Activated CD8-positive, alpha-beta memory T cell treated with anti-CD3 and anti-CD28 coated beads for 24 hours (primary cell): ENCODE data around the gene KLF13.
"Not testable (repeated sequence)": the region's sequence is repeated elsewhere in the genome, so short reads cannot be mapped to it uniquely, and the experiment has no call there.

ENCODE experiments used
- DNase-seq: peaks from one replicate; pipeline ENCODE4 v3.0.0-alpha.2; 2020

The KLF13 gene

GRCh38 chr15:31347981-31348803 is 21.6 kb downstream of the KLF13 start:
- DNase-seq: no peak

DNA sequence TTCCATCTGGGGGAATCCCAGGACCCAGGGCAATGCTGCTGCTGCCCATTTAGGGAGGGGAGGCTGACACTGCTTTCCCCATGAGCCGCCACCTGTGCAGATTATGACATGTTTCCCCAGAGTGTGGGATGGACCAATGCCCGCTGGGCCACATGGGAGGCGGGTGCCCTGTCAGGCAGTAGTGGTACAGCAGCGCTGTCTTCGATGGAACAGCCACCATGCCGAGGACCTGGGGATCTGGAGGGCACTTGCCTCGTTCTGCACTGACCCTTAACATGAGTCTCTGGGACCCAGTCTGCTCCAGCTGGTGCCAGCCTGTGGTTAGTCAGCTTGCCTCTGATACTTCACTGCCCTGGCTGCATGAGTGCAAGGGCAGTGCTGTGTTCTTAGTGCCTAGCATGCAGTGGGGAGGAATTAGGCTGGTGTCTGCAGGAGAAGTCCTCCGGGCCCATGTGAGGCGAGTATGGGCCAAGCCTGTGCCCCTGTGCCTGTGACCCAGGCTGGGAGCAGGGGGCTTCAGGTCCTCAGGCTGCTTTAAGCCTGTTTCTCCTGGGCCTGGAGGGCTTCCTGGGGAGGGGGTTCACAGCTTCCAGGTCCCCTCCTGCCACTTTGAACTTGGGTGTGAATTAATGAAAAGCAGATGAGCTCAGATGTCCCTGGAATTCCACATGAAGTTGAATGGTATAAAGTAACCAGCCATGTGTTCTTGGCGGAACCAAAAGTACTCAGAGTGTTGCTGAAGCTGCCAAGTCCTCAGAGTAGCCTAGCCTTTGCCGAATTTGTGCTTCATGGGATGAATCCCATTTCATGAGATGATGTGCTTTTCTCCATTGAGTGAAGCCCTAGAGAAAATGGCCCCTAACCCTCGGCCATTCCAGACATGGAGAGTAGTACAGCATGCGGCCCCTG is 22.9 kb downstream of the KLF13 start:
- no peak for DNase-seq

GRCh38 chr15:31350771-31351170 is 24.1 kb downstream of the KLF13 start:
- no peak for DNase-seq

GRCh38 chr15:31352339-31352751 is 25.7 kb downstream of the KLF13 start:
- DNase-seq: no peak

DNA sequence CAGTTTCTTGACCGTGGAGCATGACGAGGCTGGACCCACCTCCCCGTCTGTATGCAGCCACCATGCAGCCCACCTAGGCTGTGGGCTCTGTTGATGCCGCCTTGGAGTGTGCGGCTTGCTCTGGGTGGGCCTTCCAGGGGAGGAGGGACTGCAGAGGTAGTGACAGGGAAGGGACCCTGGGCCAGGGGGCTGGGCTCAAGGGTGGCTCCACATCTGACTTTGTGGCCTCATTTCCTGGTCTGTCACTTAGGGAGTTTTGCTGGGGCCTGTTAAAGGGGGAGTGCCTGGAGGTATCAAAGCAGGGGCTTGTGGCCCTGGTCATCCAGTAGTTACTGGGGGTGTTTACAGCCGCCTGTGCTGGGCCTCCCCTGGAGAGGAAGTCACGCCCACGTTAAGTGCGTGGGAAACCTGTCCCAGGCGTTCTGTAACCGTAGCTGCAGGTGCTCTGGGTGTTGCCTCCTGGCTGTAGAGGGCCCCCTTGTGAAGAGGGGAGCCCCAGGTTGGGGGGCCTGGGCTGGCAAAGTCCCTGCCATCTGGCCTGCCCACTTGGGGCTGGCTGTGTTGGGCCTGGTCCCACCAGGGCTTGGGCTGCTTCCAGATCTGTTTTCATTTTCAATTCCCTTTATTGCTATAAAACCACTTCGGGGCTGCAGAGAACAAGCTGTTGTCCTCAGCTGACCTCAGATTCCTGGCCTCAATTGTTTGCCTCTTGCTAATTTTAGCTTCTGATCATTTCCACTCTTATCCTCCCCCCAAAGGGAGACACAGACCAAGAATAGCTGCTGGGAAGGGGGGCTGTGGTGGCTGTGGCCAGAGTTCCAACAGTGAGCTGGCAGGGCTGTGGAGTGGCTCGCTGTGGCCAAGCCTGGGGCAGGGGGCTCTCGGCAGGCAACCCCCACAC is 26.5 kb downstream of the KLF13 start:
- DNase-seq: peak; percentile 79

DNA sequence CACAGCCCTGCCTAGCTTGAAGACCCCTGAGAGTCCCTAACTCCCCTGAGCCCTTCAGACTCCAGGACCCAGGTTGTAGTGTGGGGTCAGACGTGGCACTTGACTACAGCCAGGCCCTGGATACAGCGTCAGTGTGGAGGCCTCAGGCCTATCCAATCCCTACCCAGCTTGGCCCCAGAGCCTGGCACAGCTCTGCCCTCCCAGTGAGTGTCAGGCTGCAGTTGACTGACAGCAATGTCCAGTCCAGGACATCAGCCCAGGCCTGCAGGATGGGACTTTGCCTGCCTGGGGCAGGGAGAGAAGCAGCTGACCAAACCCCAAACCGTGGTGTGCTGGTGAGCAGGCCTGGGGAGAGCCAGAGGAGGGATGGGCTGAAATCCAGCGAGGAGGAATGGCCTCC is 27.3 kb downstream of the KLF13 start:
- no peak for DNase-seq

DNA sequence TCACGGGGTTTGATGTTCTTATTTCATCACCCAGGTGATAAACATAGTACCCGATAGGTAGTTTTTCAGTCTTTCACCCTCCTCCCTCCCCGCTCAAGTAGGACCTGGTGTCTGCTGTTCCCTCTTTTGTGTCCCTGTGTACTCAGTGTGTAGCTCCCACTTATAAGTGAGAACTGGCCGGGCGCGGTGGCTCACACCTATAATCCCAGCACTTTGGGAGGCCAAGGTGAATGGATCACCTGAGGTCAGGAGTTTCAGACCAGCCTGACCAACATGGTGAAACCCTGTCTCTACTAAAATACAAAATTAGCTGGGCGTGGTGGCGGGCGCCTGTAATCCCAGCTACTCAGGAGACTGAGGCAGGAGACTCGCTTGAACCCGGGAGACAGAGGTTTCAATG is 29.5 kb downstream of the KLF13 start:
- not testable (repeated sequence) for DNase-seq

- no peak for DNase-seq
These were observed 30.5 kb downstream of the KLF13 start for GRCh38 chr15:31357148-31357547.

GRCh38 chr15:31358163-31358562 is 31.5 kb downstream of the KLF13 start:
- DNase-seq: no peak

- DNase-seq: no peak
These were observed 32.5 kb downstream of the KLF13 start for GRCh38 chr15:31358957-31359701.

GRCh38 chr15:31359702-31360111 is 33.1 kb downstream of the KLF13 start:
- DNase-seq: no peak

- DNase-seq: no peak
These were observed 33.5 kb downstream of the KLF13 start for GRCh38 chr15:31360158-31360561.

DNA sequence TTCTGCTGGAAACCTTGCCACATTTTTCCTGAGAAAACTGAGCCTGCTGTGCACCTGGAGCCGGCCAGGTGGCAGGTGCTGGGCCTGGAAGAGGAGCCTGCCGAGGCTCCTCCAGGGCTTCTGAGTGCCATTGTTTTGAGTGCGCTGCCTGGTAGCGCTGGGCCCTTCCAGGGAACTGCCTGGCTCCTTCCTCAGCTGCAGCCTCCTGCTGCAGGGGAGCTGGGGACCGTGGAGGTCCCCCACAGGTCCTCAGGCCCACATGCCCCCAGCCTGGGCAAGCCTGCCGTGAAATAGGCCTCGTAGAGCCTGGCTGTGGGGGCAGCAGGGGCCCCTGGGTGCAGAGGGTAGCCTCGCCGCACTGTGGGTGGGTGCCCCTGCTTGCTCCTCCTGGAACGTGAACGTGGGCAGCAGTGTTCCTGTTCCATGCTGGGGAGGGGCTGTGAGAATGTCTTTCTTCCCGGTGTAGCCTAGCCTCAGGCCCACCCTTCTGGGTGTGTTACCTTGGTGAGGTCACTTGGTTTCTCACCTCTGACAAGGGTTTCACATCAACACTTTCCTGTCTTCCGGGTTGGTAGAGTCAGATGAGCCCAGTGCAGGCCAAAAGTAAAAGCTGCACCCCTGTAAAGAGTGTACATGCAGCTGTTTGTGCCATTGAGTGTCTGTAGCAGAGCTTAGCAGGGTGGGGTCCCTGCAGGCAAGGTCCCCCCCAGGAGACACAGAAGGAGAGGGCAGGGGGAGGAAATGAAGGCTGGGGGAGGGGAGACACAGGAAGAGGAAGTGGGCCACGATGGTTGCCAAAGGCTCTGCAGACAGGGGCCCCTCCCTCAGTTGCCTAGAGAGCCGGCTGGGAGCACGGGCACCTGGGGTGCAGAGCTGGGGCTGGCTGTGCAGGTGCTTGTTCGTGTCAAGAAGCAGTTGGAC is 34.5 kb downstream of the KLF13 start:
- peak; percentile 82 for DNase-seq

DNA sequence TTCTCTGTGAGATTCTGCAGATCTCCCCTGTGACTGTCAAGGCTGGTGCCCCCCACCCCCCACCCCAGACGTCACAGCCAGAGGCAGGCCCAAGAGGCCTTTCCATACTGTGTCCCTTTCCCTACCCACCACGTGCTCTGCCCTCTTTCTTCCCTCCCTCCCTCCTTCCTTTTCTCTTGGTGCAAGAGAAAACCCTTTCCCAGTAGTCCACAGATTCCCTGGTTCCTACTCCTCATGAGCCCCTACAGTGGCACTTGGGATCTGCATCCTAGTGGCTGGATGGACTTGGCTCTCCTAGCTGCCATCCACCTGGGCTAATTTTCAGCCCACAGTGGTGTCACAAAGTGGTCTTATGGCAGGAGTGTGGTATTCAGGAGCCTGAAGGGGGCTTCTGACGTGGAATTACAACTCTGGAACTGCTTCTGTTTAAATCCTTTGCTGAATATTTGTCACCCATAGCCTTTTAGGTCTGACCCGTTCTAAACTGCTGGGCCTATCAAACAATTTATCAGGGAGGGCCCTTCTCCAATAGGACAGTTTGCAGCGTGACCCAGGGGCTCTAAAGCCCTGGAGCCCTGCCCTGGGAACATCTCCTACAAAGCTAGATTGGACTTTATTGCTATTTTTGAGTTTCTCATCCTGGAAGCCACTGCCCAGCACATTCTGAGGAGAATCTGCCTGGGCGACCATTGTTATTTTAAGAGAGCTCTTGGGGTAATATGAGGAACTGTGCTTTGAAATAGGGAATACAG is 35.3 kb downstream of the KLF13 start:
- DNase-seq: no peak

GRCh38 chr15:31362886-31363285 is 36.3 kb downstream of the KLF13 start:
- DNase-seq: no peak

DNA sequence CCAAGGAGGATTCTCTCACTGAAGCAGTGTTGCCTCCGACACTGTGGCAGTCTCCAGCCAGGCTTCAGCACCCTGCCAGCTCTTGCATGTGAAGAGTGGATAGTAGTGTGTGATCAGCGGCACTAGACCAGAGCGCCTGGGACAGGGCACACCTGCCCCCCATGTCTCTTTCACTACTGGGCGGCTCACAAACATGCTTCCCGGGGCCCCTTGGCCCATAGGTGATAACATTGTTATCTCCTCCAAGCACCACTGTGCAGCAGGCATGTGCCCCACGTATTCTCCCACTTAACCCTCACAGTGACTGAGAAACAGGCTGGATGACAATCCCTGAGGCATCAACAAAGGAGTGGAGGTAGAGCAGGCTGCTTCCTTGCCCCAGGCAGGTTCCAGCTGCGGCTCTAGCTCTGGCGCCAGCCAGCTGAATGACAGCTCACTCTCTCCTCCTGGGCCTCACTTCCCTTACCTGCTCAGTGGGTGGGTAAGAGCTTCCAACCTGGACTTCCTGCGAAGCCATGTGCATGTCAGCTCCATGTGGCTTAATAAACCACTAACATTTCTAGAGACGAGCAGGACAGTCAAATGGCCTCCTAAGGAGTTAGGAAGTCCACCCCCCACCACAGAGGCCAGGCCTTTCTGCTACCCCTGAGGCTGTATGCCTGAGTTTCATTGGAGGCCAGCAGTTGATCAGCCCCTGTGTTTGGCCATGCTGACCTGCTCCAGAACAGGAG is 37.8 kb downstream of the KLF13 start:
- peak; percentile 80 for DNase-seq

DNA sequence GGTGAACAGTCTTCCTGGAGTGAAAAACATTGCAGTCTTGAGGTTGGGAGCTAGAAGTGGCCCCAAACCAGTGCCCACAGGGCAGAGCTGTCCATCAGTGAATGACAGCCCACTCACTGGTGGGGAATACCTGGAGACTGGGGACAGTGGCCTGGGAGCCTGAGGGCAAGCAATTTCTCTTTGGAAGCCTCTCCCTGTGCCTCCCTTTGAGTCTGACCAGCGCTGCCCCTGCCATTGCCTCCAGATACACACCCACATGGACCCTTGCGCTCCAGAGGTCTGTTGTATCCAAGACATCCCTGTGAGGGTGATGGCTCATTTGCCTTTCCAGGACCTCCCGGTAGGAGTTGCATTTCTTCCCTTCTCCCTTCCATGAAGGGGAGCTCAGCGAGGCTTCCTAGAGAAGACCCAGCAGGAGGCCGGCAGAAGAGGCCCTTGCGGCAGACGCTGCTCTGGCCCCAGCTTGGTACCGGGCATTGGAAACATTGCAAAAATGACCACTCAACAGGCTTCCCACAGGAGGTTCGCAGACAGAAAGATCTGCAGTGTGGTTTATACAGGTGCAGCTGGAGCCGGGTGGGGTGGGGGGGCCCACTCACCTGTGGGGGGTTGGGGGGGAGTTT is 38.5 kb downstream of the KLF13 start:
- no peak for DNase-seq

- peak; percentile 90 for DNase-seq
These were observed 39.1 kb downstream of the KLF13 start for GRCh38 chr15:31365655-31366127.
